GM12872 (cell line): ENCODE results near the gene ZNF91.

ENCODE experiments used
- CTCF ChIP-seq: IDR thresholded peaks from 3 replicates; pipeline ENCODE4 v1.5.1; 2011; ENCODE audit warnings: low read depth, mild to moderate bottlenecking, low read length, moderate library complexity; ENCODE audit not compliant: insufficient read depth

Gene ZNF91

GRCh38 chr19:23321953-23322549 is 73.2 kb downstream of the ZNF91 start:
- no peak for TF ChIP-seq CTCF

- TF ChIP-seq CTCF, result no peak
Measured at GRCh38 chr19:23318143-23318542, 77.1 kb downstream of the ZNF91 start.

GRCh38 chr19:23315286-23315685 is 80.0 kb downstream of the ZNF91 start:
- no peak for TF ChIP-seq CTCF

- TF ChIP-seq CTCF, result no peak
Measured at GRCh38 chr19:23314505-23315251, 80.6 kb downstream of the ZNF91 start.

GRCh38 chr19:23313196-23313595 is 82.1 kb downstream of the ZNF91 start:
- TF ChIP-seq CTCF, result no peak

GRCh38 chr19:23312515-23312914 is 82.8 kb downstream of the ZNF91 start:
- no peak for TF ChIP-seq CTCF

GRCh38 chr19:23311551-23311950 is 83.7 kb downstream of the ZNF91 start:
- no peak for TF ChIP-seq CTCF
